ENCODE results near the gene SYNE1.

The SYNE1 gene

GRCh38 chr6:152123076-152123475, 514.1 kb downstream of the SYNE1 start:
- no peak for DNase-seq

- no peak for DNase-seq
These were observed 514.7 kb downstream of the SYNE1 start for GRCh38 chr6:152122434-152122833.

- DNase-seq, result no peak
These were observed 515.3 kb downstream of the SYNE1 start for GRCh38 chr6:152121910-152122309.

- DNase-seq, result no peak
These were observed 517.3 kb downstream of the SYNE1 start for GRCh38 chr6:152119831-152120230.

- DNase-seq, result no peak
These were observed 518.5 kb downstream of the SYNE1 start for GRCh38 chr6:152118678-152119077.

- no peak for DNase-seq
These were observed 518.9 kb downstream of the SYNE1 start for GRCh38 chr6:152118224-152118623.

- no peak for DNase-seq
These were observed 519.7 kb downstream of the SYNE1 start for GRCh38 chr6:152117156-152118133.

GRCh38 chr6:152112491-152113261, 524.5 kb downstream of the SYNE1 start:
- no peak for DNase-seq

GRCh38 chr6:152110886-152111820, 526.0 kb downstream of the SYNE1 start:
- no peak for DNase-seq

GRCh38 chr6:152107973-152108372, 529.2 kb downstream of the SYNE1 start:
- no peak for DNase-seq

- DNase-seq, result no peak
These were observed 537.0 kb downstream of the SYNE1 start for GRCh38 chr6:152100183-152100618.

GRCh38 chr6:152099446-152100182, 537.5 kb downstream of the SYNE1 start:
- DNase-seq, result no peak

- no peak for DNase-seq
These were observed 538.5 kb downstream of the SYNE1 start for GRCh38 chr6:152098683-152099082.

GRCh38 chr6:152096863-152097496, 540.2 kb downstream of the SYNE1 start:
- no peak for DNase-seq

GRCh38 chr6:152094992-152095592, 542.1 kb downstream of the SYNE1 start:
- DNase-seq, result no peak

GRCh38 chr6:152094276-152094675, 542.9 kb downstream of the SYNE1 start:
- no peak for DNase-seq

GRCh38 chr6:152093711-152094110, 543.5 kb downstream of the SYNE1 start:
- no peak for DNase-seq

GRCh38 chr6:152091851-152092341, 545.3 kb downstream of the SYNE1 start:
- no peak for DNase-seq

- no peak for DNase-seq
These were observed 546.0 kb downstream of the SYNE1 start for GRCh38 chr6:152091201-152091600.

GRCh38 chr6:152089992-152090391, 547.2 kb downstream of the SYNE1 start:
- DNase-seq, result no peak

- DNase-seq, result no peak
These were observed 549.5 kb downstream of the SYNE1 start for GRCh38 chr6:152087701-152088100.
